Measurements from ENCODE around the gene DPH1.

DNA sequence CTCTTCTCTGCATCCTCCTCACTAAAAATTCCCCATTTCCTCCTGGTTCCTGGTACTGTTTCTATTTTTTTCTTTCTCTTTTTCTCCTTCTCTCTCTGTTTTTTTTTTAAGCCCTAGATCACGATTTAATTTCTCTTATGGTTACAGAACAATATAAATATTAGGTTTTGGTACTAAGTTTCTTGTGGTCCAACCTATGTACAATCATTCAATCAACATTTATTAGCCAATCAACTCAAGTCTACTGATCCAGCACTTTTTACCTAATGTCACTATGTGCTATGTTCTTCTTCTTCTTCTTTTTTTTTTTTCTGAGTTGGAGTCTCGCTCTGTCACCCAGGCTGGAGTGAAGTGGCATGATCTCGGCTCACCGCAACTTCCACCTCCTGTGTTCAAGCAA, 17.5 kb upstream of the DPH1 start:
- TF ChIP-seq CTCF (conservative IDR thresholded peaks at IDR 0.05; ENCODE audit: low read length) (no peak), EZH2phosphoT487 (IDR thresholded peaks at IDR 0.05; ENCODE audit: borderline replicate concordance) (no peak)
